GM12878 (cell line): ENCODE measurements around the gene MSI2. TPM values are rescaled to one million over a fixed set of nuclear protein-coding genes. Genes with fewer than 3 reads are reported as not detected.

Source experiments
- ATAC-seq: fragments of 200-7000 bp; cut with Tn5 transposase; 3 replicates; pipeline ENCODE4 v1.9.1; 2020; ENCODE audit warnings: mild to moderate bottlenecking, moderate library complexity
- BruUV-seq: library from RNA; stranded (reverse); fragments of 400-500 nt; replicated peaks from 2 replicates; lab custom pipeline; 2021; lab: Mats Ljungman, UMichigan
- CTCF ChIA-PET: fragments of 300-600 bp; sonication (Branson Sonifier 250); formaldehyde crosslinking; extraction: SDS; loops from one replicate; lab custom pipeline; 2021; ENCODE audit warnings: inconsistent platforms; lab: Yijun Ruan, JAX
- POLR2A ChIA-PET: fragments of 350-600 bp; formaldehyde crosslinking; extraction: SDS; loops from one replicate; lab custom pipeline; 2021; ENCODE audit warnings: inconsistent platforms; lab: Charles Lee
- RAD21 ChIA-PET: fragments of 300-600 bp; sonication (Branson Sonifier 250); formaldehyde crosslinking; loops from one replicate; lab custom pipeline; 2023; ENCODE audit warnings: antibody characterized with exemption; ENCODE audit not compliant: unreplicated experiment; lab: Charles Lee
- SMC1A ChIA-PET: fragments of 300-600 bp; sonication (Branson Sonifier 250); formaldehyde crosslinking; loops from one replicate; lab custom pipeline; 2023; ENCODE audit not compliant: unreplicated experiment, uncharacterized antibody; lab: Charles Lee
- DNase-seq: peaks from one replicate; pipeline ENCODE4 v3.0.0-alpha.2; 2011; ENCODE audit warnings: low read depth, low spot score
- FAIRE-seq: peaks from 3 replicates; lab custom pipeline; 2011; peaks lifted over from hg19 to GRCh38; lab: Jason Lieb, UNC
- H2AFZ ChIP-seq: 2 replicates; pipeline ENCODE4 v1.6.0; 2011; ENCODE audit warnings: low read depth, low read length, control low read depth; ENCODE audit not compliant: control insufficient read depth
- H3K27ac ChIP-seq: 2 replicates; pipeline ENCODE4 v1.5.1; 2011; ENCODE audit warnings: control low read depth; ENCODE audit not compliant: control insufficient read depth, insufficient read depth
- H3K27me3 ChIP-seq, 2 experiments: replicated peaks in 1 of 2; 2 replicates each; pipeline versions ENCODE4 v1.6.0 to v1.6.1; 2011; ENCODE audit warnings: low read length in 1 of 2; ENCODE audit not compliant: control insufficient read depth in 2 of 2, insufficient read depth in 2 of 2
- H3K36me3 ChIP-seq, 2 experiments: 2 replicates each; pipeline ENCODE4 v1.5.1; 2011; ENCODE audit warnings: low read length in 1 of 2; ENCODE audit not compliant: control insufficient read depth in 2 of 2, insufficient read depth in 2 of 2
- H3K4me1 ChIP-seq: 2 replicates; pipeline ENCODE4 v1.6.1; 2011; ENCODE audit warnings: mild to moderate bottlenecking, low read length, moderate library complexity, mixed read lengths; ENCODE audit not compliant: control insufficient read depth, insufficient read depth
- H3K4me2 ChIP-seq: 2 replicates; pipeline ENCODE4 v1.6.0; 2011; ENCODE audit warnings: control low read depth; ENCODE audit not compliant: control insufficient read depth, insufficient read depth
- H3K4me3 ChIP-seq: fragments of 200-600 bp; sonication (generic); 2 replicates; pipeline ENCODE4 v1.5.1; 2016
- H3K79me2 ChIP-seq: 2 replicates; pipeline ENCODE4 v1.6.0; 2011; ENCODE audit warnings: low read length; ENCODE audit not compliant: control insufficient read depth, insufficient read depth
- H3K9ac ChIP-seq: 2 replicates; pipeline ENCODE4 v1.8.0; 2011; ENCODE audit warnings: low read length, control low read depth, mixed read lengths; ENCODE audit not compliant: control insufficient read depth, insufficient read depth
- H3K9me3 ChIP-seq: replicated peaks from 3 replicates; pipeline ENCODE4 v1.5.1; 2011; ENCODE audit warnings: mild to moderate bottlenecking, low read length; ENCODE audit not compliant: control insufficient read depth, insufficient read depth
- H4K20me1 ChIP-seq: 2 replicates; pipeline ENCODE4 v1.6.0; 2011; ENCODE audit not compliant: control insufficient read depth, insufficient read depth
- CHD4 ChIP-seq: fragments of 200-600 bp; sonication (generic); IDR thresholded peaks from 2 replicates; pipeline ENCODE4 v1.6.1; 2016; ENCODE audit warnings: mild to moderate bottlenecking
- CREB1 ChIP-seq: IDR thresholded peaks from 2 replicates; pipeline ENCODE4 v1.6.1; 2012; ENCODE audit warnings: low read depth, mild to moderate bottlenecking, inconsistent platforms
- ESRRA ChIP-seq: IDR thresholded peaks from 2 replicates; pipeline ENCODE4 v1.6.1; 2012; ENCODE audit warnings: mild to moderate bottlenecking, low read length, improper control_type of control experiment
- IRF5 ChIP-seq: fragments of 450-650 bp; IDR thresholded peaks from 2 replicates; pipeline ENCODE4 v1.6.1; 2017; ENCODE audit warnings: borderline replicate concordance
- JUND ChIP-seq: IDR thresholded peaks from 2 replicates; pipeline ENCODE4 v1.6.1; 2012; ENCODE audit warnings: low read depth, mild to moderate bottlenecking, low read length, improper control_type of control experiment, moderate library complexity
- MYC ChIP-seq: IDR thresholded peaks from 2 replicates; pipeline ENCODE4 v1.6.1; 2011; ENCODE audit warnings: mild to moderate bottlenecking, low read length, moderate library complexity, inconsistent platforms; ENCODE audit not compliant: insufficient read depth, insufficient replicate concordance, insufficient read length, severe bottlenecking
- NR2C2 ChIP-seq: IDR thresholded peaks from 2 replicates; pipeline ENCODE4 v1.6.1; 2011; ENCODE audit warnings: borderline replicate concordance, low read depth; ENCODE audit not compliant: control insufficient read depth, insufficient read length
- PKNOX1 ChIP-seq: fragments of 450-650 bp; IDR thresholded peaks from 2 replicates; pipeline ENCODE4 v1.6.1; 2016; ENCODE audit warnings: mild to moderate bottlenecking
- POLR2AphosphoS5 ChIP-seq: IDR thresholded peaks from 2 replicates; pipeline ENCODE4 v1.6.1; 2011; ENCODE audit warnings: mild to moderate bottlenecking, low read length, inconsistent platforms
- SMC3 ChIP-seq: IDR thresholded peaks from 2 replicates; pipeline ENCODE4 v1.6.1; 2011; ENCODE audit warnings: low read length, improper control_type of control experiment, borderline replicate concordance
- USF2 ChIP-seq: IDR thresholded peaks from 2 replicates; pipeline ENCODE4 v1.6.1; 2011; ENCODE audit warnings: low read depth, low read length, improper control_type of control experiment, borderline replicate concordance
- WGBS: methylation state at CpG from one replicate; pipeline ENCODE4 v1.1.6; 2016; ENCODE audit warnings: low lambda C conversion rate; ENCODE audit not compliant: insufficient replicate concordance, insufficient coverage; ENCODE audit errors: missing lambda C conversion rate; 5-methylcytosine and 5-hydroxymethylcytosine counted together
- in situ Hi-C: fragments of 300-500 bp; cut with MboI; formaldehyde crosslinking; loops from 9 replicates; pipeline ENCODE4 v1.14.3; 2018; ENCODE audit warnings: mixed read lengths
- intact Hi-C: fragments of 100-400 bp; cut with micrococcal nuclease; formaldehyde crosslinking; loops from one replicate; pipeline ENCODE4 v1.14.2; 2022; ENCODE audit not compliant: unreplicated experiment
- polyA plus RNA-seq, 11 experiments: library from polyadenylated mRNA; depleted of rRNA in 4 of 11; unstranded in 6 of 11; stranded (reverse) in 5 of 11; fragments of >200 nt; fragmentation: Nextera tagmentation in 4 of 11; fragmentation: Illumina TruSeq in 1 of 11; extraction: Ambion mirVana in 4 of 11; extraction: Trizol in 1 of 11; gene quantifications; 1 replicate in 1 of 11; 2 replicates in 10 of 11; pipeline versions ENCODE4 v1.2.1 to v1.2.3, GENCODE V29; 2011 to 2016; ENCODE audit warnings: inconsistent platforms in 2 of 11, missing spikeins in 2 of 11, low read depth in 1 of 11
- total RNA-seq, 4 experiments: library from RNA; depleted of rRNA in 3 of 4; stranded (reverse); fragments of >200 nt in 3 of 4; fragmentation: Illumina TruSeq in 1 of 4; extraction: Trizol in 1 of 4; gene quantifications; 2 replicates each; pipeline versions ENCODE4 v1.2.1 to v1.2.3, GENCODE V29; 2013 to 2021
- TF ChIP-seq, protein P1 (sequence below): fragments of 150-350 bp; IDR thresholded peaks from 2 replicates; pipeline ENCODE4 v1.6.1; 2016; ENCODE audit warnings: low read depth, low read length
- TF ChIP-seq, protein P2 (sequence below): fragments of 150-350 bp; IDR thresholded peaks from 2 replicates; pipeline ENCODE4 v1.6.1; 2014; ENCODE audit warnings: mild to moderate bottlenecking, low read depth, low read length
- TF ChIP-seq, protein P3 (sequence below): IDR thresholded peaks from 2 replicates; pipeline ENCODE4 v1.6.1; 2012; ENCODE audit warnings: low read depth, low read length, improper control_type of control experiment

MSI2 gene
- total and polyA plus RNA-seq, 10 of the 15 experiments (the other 5 are each of a cell fraction or from before 2014, with no cell fraction given) = 6.1 to 76.1 (median 42.0) TPM

DNA sequence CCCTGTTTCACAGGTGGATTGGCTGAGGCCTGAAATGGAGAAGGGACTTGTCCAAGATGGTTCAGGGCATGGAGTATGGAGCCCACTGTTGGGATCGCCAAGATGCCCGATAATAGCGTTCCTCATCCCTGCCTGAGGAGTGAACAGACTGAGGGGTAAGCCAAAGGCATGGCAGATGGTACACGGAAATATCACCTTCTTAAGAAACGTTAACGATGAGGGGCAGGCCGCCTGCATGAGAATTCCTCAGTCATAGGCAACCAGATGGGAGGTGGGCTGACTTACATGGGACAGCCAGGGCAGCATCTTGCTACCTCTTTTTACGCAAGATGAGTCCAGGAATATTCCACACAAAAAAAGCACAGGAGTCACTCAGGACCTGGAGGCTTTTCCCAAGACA lies 300.7 kb downstream of the MSI2 start:
- H3K79me2 ChIP-seq = peaks cover 13% of the 10 kb centered on the region

More for the DNA sequence above, 300.7 kb downstream of the MSI2 start:
- Histone ChIP-seq H3K9ac (no peak overlapping the region), H3K4me2 (no peak overlapping the region), H4K20me1 (no peaks in the 10 kb centered on the region), H3K4me1 (peaks cover 24% of the 10 kb centered on the region)
- 94% methylated on average over 8 of the region's 8 CpGs for WGBS
- DNase-seq = no peak
- TF ChIP-seq PKNOX1 = no peak
- TF ChIP-seq CHD4 = no peak
- TF ChIP-seq, protein P1, sequence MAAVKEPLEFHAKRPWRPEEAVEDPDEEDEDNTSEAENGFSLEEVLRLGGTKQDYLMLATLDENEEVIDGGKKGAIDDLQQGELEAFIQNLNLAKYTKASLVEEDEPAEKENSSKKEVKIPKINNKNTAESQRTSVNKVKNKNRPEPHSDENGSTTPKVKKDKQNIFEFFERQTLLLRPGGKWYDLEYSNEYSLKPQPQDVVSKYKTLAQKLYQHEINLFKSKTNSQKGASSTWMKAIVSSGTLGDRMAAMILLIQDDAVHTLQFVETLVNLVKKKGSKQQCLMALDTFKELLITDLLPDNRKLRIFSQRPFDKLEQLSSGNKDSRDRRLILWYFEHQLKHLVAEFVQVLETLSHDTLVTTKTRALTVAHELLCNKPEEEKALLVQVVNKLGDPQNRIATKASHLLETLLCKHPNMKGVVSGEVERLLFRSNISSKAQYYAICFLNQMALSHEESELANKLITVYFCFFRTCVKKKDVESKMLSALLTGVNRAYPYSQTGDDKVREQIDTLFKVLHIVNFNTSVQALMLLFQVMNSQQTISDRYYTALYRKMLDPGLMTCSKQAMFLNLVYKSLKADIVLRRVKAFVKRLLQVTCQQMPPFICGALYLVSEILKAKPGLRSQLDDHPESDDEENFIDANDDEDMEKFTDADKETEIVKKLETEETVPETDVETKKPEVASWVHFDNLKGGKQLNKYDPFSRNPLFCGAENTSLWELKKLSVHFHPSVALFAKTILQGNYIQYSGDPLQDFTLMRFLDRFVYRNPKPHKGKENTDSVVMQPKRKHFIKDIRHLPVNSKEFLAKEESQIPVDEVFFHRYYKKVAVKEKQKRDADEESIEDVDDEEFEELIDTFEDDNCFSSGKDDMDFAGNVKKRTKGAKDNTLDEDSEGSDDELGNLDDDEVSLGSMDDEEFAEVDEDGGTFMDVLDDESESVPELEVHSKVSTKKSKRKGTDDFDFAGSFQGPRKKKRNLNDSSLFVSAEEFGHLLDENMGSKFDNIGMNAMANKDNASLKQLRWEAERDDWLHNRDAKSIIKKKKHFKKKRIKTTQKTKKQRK = no peak
- no peak for TF ChIP-seq USF2
- TF ChIP-seq JUND = no peak
- no peak for TF ChIP-seq ESRRA
- TF ChIP-seq MYC = no peak
- TF ChIP-seq, protein P2, sequence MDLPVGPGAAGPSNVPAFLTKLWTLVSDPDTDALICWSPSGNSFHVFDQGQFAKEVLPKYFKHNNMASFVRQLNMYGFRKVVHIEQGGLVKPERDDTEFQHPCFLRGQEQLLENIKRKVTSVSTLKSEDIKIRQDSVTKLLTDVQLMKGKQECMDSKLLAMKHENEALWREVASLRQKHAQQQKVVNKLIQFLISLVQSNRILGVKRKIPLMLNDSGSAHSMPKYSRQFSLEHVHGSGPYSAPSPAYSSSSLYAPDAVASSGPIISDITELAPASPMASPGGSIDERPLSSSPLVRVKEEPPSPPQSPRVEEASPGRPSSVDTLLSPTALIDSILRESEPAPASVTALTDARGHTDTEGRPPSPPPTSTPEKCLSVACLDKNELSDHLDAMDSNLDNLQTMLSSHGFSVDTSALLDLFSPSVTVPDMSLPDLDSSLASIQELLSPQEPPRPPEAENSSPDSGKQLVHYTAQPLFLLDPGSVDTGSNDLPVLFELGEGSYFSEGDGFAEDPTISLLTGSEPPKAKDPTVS = no peak
- TF ChIP-seq POLR2AphosphoS5 = no peak
- TF ChIP-seq IRF5 = no peak
- no peak for TF ChIP-seq CREB1
- TF ChIP-seq, protein P3, sequence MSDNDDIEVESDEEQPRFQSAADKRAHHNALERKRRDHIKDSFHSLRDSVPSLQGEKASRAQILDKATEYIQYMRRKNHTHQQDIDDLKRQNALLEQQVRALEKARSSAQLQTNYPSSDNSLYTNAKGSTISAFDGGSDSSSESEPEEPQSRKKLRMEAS = no peak
- no peak for TF ChIP-seq NR2C2
- TF ChIP-seq SMC3 = no peak
- TF ChIP-seq, all 136 proteins: peak for 0
- no peaks in the 10 kb centered on the region for H3K9me3 ChIP-seq
- RAD21 ChIA-PET = no interaction called here
- peaks cover 4 to 7% of the 10 kb centered on the region in 2 experiments; a peak in 2 of 4 replicates for H3K36me3 ChIP-seq
- POLR2A ChIA-PET = no interaction called here
- no peak overlapping the region for H3K27ac ChIP-seq
- intact Hi-C loops (no loop called here), in situ Hi-C loops (no loop called here)
- ATAC-seq = no peak
- no peak overlapping the region for H3K4me3 ChIP-seq
- no peak overlapping the region for H2AFZ ChIP-seq
- FAIRE-seq = no peak
- no peaks in the 10 kb centered on the region for H3K27me3 ChIP-seq
- no TSS peak for BruUV-seq
- SMC1A ChIA-PET = interaction anchor here (1.0 kb wide), 2 partner anchors 19 to 115 kb away, joined by 3 to 4 read pairs; no protein-coding TSS in a partner anchor
- CTCF ChIA-PET = interaction anchor here (1.1 kb wide), 1 partner anchor 314 kb away, joined by 4 read pairs; no protein-coding TSS in a partner anchor
